Measurements from ENCODE around the gene DVL1. TPM values are rescaled to one million over a fixed set of nuclear protein-coding genes. Genes with fewer than 3 reads are reported as not detected.

DVL1 gene
- total RNA-seq, 2 donors from 2014 or later = 66.2 to 101 TPM

DNA sequence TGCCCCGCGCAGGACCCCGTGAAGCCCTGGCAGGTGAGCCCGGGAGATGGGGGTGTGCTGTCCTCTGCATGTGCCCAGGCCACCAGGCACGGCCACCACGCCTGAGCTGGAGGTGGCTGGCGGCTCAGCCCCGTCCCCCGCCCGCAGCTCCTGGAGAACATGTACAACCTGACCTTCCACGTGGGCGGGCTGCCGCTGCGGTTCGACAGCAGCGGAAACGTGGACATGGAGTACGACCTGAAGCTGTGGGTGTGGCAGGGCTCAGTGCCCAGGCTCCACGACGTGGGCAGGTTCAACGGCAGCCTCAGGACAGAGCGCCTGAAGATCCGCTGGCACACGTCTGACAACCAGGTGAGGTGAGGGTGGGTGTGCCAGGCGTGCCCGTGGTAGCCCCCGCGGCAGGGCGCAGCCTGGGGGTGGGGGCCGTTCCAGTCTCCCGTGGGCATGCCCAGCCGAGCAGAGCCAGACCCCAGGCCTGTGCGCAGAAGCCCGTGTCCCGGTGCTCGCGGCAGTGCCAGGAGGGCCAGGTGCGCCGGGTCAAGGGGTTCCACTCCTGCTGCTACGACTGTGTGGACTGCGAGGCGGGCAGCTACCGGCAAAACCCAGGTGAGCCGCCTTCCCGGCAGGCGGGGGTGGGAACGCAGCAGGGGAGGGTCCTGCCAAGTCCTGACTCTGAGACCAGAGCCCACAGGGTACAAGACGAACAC is 16.3 kb downstream of the DVL1 start:
- no peaks in the 10 kb centered on the region for H3K9me3 ChIP-seq
- DNase-seq (ENCODE audit: low spot score) = no peak
- TF ChIP-seq, protein P1, sequence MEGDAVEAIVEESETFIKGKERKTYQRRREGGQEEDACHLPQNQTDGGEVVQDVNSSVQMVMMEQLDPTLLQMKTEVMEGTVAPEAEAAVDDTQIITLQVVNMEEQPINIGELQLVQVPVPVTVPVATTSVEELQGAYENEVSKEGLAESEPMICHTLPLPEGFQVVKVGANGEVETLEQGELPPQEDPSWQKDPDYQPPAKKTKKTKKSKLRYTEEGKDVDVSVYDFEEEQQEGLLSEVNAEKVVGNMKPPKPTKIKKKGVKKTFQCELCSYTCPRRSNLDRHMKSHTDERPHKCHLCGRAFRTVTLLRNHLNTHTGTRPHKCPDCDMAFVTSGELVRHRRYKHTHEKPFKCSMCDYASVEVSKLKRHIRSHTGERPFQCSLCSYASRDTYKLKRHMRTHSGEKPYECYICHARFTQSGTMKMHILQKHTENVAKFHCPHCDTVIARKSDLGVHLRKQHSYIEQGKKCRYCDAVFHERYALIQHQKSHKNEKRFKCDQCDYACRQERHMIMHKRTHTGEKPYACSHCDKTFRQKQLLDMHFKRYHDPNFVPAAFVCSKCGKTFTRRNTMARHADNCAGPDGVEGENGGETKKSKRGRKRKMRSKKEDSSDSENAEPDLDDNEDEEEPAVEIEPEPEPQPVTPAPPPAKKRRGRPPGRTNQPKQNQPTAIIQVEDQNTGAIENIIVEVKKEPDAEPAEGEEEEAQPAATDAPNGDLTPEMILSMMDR (IDR thresholded peaks at IDR 0.05) = no peak
- H3K4me1 ChIP-seq (ENCODE audit: control insufficient read depth in 1 of 2, low read depth in 2 of 2) = no peaks in the 10 kb centered on the region
- H3K27me3 ChIP-seq (replicated peaks; ENCODE audit: insufficient read depth) = no peaks in the 10 kb centered on the region
- peaks cover 3% of the 10 kb centered on the region for H3K36me3 ChIP-seq
- ATAC-seq (ENCODE audit: insufficient number of reproducible peaks, low FRiP score, low read depth) = no peak
- no peak overlapping the region for H3K4me3 ChIP-seq
- no peak overlapping the region for H3K27ac ChIP-seq

DNA sequence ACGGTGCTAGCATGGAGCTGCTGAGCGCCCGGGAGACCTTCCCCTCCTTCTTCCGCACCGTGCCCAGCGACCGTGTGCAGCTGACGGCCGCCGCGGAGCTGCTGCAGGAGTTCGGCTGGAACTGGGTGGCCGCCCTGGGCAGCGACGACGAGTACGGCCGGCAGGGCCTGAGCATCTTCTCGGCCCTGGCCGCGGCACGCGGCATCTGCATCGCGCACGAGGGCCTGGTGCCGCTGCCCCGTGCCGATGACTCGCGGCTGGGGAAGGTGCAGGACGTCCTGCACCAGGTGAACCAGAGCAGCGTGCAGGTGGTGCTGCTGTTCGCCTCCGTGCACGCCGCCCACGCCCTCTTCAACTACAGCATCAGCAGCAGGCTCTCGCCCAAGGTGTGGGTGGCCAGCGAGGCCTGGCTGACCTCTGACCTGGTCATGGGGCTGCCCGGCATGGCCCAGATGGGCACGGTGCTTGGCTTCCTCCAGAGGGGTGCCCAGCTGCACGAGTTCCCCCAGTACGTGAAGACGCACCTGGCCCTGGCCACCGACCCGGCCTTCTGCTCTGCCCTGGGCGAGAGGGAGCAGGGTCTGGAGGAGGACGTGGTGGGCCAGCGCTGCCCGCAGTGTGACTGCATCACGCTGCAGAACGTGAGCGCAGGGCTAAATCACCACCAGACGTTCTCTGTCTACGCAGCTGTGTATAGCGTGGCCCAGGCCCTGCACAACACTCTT is 17.0 kb downstream of the DVL1 start:
- no peaks in the 10 kb centered on the region for H3K9me3 ChIP-seq
- H3K4me1 ChIP-seq (ENCODE audit: control insufficient read depth in 1 of 2, low read depth in 2 of 2) = no peaks in the 10 kb centered on the region
- ATAC-seq (ENCODE audit: insufficient number of reproducible peaks, low FRiP score, low read depth) = no peak
- TF ChIP-seq, protein P1 (IDR thresholded peaks at IDR 0.05) = no peak
- H3K36me3 ChIP-seq = peaks cover 8% of the 10 kb centered on the region
- no peak overlapping the region for H3K4me3 ChIP-seq
- H3K27ac ChIP-seq = no peak overlapping the region
- no peak for DNase-seq (ENCODE audit: low spot score)
- no peaks in the 10 kb centered on the region for H3K27me3 ChIP-seq (replicated peaks; ENCODE audit: insufficient read depth)

DNA sequence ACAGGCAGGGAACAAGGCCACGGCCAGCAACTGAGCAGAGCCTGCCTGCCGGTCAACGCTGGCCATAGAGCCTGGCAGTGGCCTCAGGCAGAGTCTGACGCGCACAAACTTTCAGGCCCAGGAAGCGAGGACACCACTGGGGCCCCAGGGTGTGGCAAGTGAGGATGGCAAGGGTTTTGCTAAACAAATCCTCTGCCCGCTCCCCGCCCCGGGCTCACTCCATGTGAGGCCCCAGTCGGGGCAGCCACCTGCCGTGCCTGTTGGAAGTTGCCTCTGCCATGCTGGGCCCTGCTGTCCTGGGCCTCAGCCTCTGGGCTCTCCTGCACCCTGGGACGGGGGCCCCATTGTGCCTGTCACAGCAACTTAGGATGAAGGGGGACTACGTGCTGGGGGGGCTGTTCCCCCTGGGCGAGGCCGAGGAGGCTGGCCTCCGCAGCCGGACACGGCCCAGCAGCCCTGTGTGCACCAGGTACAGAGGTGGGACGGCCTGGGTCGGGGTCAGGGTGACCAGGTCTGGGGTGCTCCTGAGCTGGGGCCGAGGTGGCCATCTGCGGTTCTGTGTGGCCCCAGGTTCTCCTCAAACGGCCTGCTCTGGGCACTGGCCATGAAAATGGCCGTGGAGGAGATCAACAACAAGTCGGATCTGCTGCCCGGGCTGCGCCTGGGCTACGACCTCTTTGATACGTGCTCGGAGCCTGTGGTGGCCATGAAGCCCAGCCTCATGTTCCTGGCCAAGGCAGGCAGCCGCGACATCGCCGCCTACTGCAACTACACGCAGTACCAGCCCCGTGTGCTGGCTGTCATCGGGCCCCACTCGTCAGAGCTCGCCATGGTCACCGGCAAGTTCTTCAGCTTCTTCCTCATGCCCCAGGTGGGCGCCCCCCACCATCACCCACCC is 17.9 kb downstream of the DVL1 start, which contains the start of gene TAS1R3:
Gene TAS1R3, plus strand, starts transcription at position 213 of the 898 bp plus-strand sequence. Its CDS starts 66 bp downstream, at position 279.
- Histone ChIP-seq H3K9me3 (no peaks in the 10 kb centered on the region), H3K27ac (no peak within 1 kb of the TSS), H3K27me3 (replicated peaks; ENCODE audit: insufficient read depth) (no peaks in the 10 kb centered on the region), H3K36me3 (peaks cover 8% of the 10 kb centered on the region), H3K4me1 (ENCODE audit: control insufficient read depth in 1 of 2, low read depth in 2 of 2) (peaks cover 0 to 2% of the 10 kb centered on the region in 2 donors), H3K4me3 (no peak within 1 kb of the TSS)
- DNase-seq (ENCODE audit: low spot score) (no peak), ATAC-seq (ENCODE audit: insufficient number of reproducible peaks, low FRiP score, low read depth) (no peak)
- TF ChIP-seq, protein P1 (IDR thresholded peaks at IDR 0.05) = no peak

- no peaks in the 10 kb centered on the region for H3K9me3 ChIP-seq
- H3K4me3 ChIP-seq = no peak overlapping the region
- H3K27me3 ChIP-seq (replicated peaks; ENCODE audit: insufficient read depth) = no peaks in the 10 kb centered on the region
- ATAC-seq (ENCODE audit: insufficient number of reproducible peaks, low FRiP score, low read depth) = no peak
- DNase-seq (ENCODE audit: low spot score) = no peak
- H3K4me1 ChIP-seq (ENCODE audit: control insufficient read depth in 1 of 2, low read depth in 2 of 2) = peaks cover 5 to 10% of the 10 kb centered on the region in 2 donors
- peaks cover 8% of the 10 kb centered on the region for H3K36me3 ChIP-seq
- H3K27ac ChIP-seq = no peak overlapping the region
- TF ChIP-seq, protein P1 (IDR thresholded peaks at IDR 0.05) = no peak
Measured at GRCh38 chr1:1330366-1331067, 18.7 kb downstream of the DVL1 start.
